ENCODE measurements around the gene EXOSC1.
"Not testable (repeated sequence)": the region's sequence is repeated elsewhere in the genome, so short reads cannot be mapped to it uniquely, and the experiment has no call there.

Gene EXOSC1

DNA sequence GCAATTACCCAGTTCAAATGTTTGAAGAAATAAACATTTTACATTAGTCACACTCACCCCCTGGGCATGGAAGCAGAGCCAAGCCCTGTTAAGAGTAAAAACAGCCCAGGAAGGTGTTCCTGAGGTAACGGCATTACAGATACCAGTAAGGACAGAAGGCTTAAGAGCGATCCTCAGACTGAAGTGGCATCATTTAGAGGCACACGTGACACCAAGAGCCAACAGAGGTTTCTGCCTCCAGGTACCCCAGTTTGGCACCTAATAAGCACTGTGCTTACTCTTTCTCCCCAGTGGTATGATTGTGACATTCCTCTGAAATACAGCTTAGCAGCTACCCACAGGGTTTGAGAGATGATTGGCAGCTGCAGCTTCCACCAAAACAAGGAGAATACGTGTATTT lies 35.3 kb upstream of the EXOSC1 start:
- Histone ChIP-seq H3K9ac (ENCODE audit: low read length) (no peak overlapping the region), H4K20me1 (ENCODE audit: insufficient read depth, low read length) (no peaks in the 10 kb centered on the region), H3K79me2 (ENCODE audit: low read length) (peaks cover 8% of the 10 kb centered on the region), H3K27me3 (ENCODE audit: low read depth, low read length) (no peaks in the 10 kb centered on the region), H3K4me3 (ENCODE audit: low read length) (no peak overlapping the region), H3K27ac (ENCODE audit: low read length) (no peak overlapping the region), H3K4me1 (ENCODE audit: low read length) (peaks cover 12% of the 10 kb centered on the region), H3K36me3 (replicated peaks; ENCODE audit: low read depth, low read length) (peaks cover 13% of the 10 kb centered on the region), H3K4me2 (ENCODE audit: low read length) (no peak overlapping the region), H3K9me3 (ENCODE audit: insufficient read depth, low read length) (no peaks in the 10 kb centered on the region), H2AFZ (ENCODE audit: low read depth, low read length) (no peak overlapping the region)
- TF ChIP-seq EZH2phosphoT487 (IDR thresholded peaks at IDR 0.05; ENCODE audit: low read depth) (no peak), CTCF (IDR thresholded peaks at IDR 0.05; ENCODE audit: low read depth, low read length) (no peak)

DNA sequence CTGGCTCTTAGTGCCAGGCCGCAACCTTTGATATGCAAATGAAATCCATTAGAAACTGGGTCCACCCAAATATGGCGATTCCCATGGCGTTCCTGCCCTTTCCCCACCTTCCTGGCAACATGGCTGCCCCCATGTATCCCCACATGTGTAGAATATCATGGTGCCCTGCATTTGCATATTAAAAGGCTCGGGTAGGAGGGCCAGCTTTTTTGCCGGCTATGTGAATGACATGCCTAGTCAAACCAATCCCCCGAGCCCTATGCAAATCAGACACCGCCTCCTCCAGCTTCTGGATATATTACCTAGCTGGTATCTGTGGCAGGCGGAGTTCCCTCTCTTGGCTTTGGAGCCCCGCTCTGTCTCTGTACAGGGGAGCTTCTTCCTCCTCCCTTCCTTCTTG lies 34.1 kb upstream of the EXOSC1 start:
- no peak overlapping the region for H3K4me2 ChIP-seq (ENCODE audit: low read length)
- no peak overlapping the region for H3K4me3 ChIP-seq (ENCODE audit: low read length)
- TF ChIP-seq CTCF (IDR thresholded peaks at IDR 0.05; ENCODE audit: low read depth, low read length) (no peak), EZH2phosphoT487 (IDR thresholded peaks at IDR 0.05; ENCODE audit: low read depth) (no peak)
- H3K9ac ChIP-seq (ENCODE audit: low read length), result no peak overlapping the region
- no peaks in the 10 kb centered on the region for H4K20me1 ChIP-seq (ENCODE audit: insufficient read depth, low read length)
- H3K9me3 ChIP-seq (ENCODE audit: insufficient read depth, low read length), result no peaks in the 10 kb centered on the region
- H2AFZ ChIP-seq (ENCODE audit: low read depth, low read length), result no peak overlapping the region
- H3K27me3 ChIP-seq (ENCODE audit: low read depth, low read length), result no peaks in the 10 kb centered on the region
- no peak overlapping the region for H3K27ac ChIP-seq (ENCODE audit: low read length)
- H3K4me1 ChIP-seq (ENCODE audit: low read length), result peaks cover 12% of the 10 kb centered on the region
- H3K36me3 ChIP-seq (replicated peaks; ENCODE audit: low read depth, low read length), result peaks cover 21% of the 10 kb centered on the region
- peaks cover 5% of the 10 kb centered on the region; the same call in 1 of the 2 replicates for H3K79me2 ChIP-seq (ENCODE audit: low read length)

GRCh38 chr10:97479410-97479809 lies 33.6 kb upstream of the EXOSC1 start:
- H3K4me3 ChIP-seq (ENCODE audit: low read length); H3K27me3 ChIP-seq (ENCODE audit: low read depth, low read length); H3K9ac ChIP-seq (ENCODE audit: low read length); H2AFZ ChIP-seq (ENCODE audit: low read depth, low read length); H3K27ac ChIP-seq (ENCODE audit: low read length); H3K4me2 ChIP-seq (ENCODE audit: low read length); H3K9me3 ChIP-seq (ENCODE audit: insufficient read depth, low read length); H4K20me1 ChIP-seq (ENCODE audit: insufficient read depth, low read length); H3K79me2 ChIP-seq (ENCODE audit: low read length): not testable (repeated sequence)
- H3K4me1 ChIP-seq (ENCODE audit: low read length), result peaks cover 12% of the 10 kb centered on the region
- peaks cover 26% of the 10 kb centered on the region for H3K36me3 ChIP-seq (replicated peaks; ENCODE audit: low read depth, low read length)

DNA sequence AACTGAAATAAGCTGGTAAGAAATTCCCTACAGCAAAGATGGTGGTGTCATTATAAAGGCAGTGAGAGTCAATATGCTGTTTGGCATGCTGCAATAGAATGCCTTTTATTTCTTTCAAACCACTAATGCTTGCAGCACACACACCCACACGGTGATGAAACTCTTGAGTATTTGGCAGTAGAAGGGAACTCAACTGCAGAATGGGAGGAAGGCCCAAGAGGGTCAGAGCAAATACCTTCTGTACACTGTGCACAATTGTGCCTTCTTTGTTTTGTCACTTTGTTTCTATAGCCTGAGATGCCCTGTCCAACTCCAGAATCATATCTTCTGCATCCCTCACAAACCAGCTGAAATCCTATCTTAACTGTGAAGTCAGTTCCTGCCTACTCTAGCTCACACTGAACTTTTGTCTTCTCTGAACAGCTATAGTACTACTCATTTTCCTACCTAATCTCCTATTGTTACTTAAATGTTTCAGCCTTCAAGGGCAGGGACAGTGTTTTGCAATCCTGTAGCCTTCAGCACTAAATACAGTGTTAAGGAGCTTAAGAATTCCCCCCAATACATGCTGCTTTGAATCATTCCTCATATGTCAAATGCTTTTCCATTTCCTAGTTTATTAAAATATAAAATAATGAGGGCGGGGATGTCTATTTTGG lies 30.3 kb upstream of the EXOSC1 start:
- Histone ChIP-seq H3K27ac (ENCODE audit: low read length) (no peak overlapping the region), H3K4me2 (ENCODE audit: low read length) (no peak overlapping the region), H4K20me1 (ENCODE audit: insufficient read depth, low read length) (no peaks in the 10 kb centered on the region), H3K27me3 (ENCODE audit: low read depth, low read length) (no peaks in the 10 kb centered on the region), H3K79me2 (ENCODE audit: low read length) (no peaks in the 10 kb centered on the region), H3K4me1 (ENCODE audit: low read length) (peaks cover 12% of the 10 kb centered on the region), H2AFZ (ENCODE audit: low read depth, low read length) (no peak overlapping the region), H3K9ac (ENCODE audit: low read length) (no peak overlapping the region), H3K36me3 (replicated peaks; ENCODE audit: low read depth, low read length) (peaks cover 27% of the 10 kb centered on the region), H3K4me3 (ENCODE audit: low read length) (no peak overlapping the region), H3K9me3 (ENCODE audit: insufficient read depth, low read length) (no peaks in the 10 kb centered on the region)
- TF ChIP-seq EZH2phosphoT487 (IDR thresholded peaks at IDR 0.05; ENCODE audit: low read depth), result no peak

GRCh38 chr10:97474918-97475317 lies 29.1 kb upstream of the EXOSC1 start:
- Histone ChIP-seq H3K9ac (ENCODE audit: low read length) (no peak overlapping the region), H3K4me1 (ENCODE audit: low read length) (peaks cover 12% of the 10 kb centered on the region), H3K27ac (ENCODE audit: low read length) (no peak overlapping the region), H3K4me2 (ENCODE audit: low read length) (no peak overlapping the region), H3K4me3 (ENCODE audit: low read length) (no peak overlapping the region), H3K36me3 (replicated peaks; ENCODE audit: low read depth, low read length) (peaks cover 27% of the 10 kb centered on the region), H4K20me1 (ENCODE audit: insufficient read depth, low read length) (no peaks in the 10 kb centered on the region), H3K9me3 (ENCODE audit: insufficient read depth, low read length) (no peaks in the 10 kb centered on the region), H3K27me3 (ENCODE audit: low read depth, low read length) (no peaks in the 10 kb centered on the region), H3K79me2 (ENCODE audit: low read length) (no peaks in the 10 kb centered on the region), H2AFZ (ENCODE audit: low read depth, low read length) (no peak overlapping the region)
- TF ChIP-seq EZH2phosphoT487 (IDR thresholded peaks at IDR 0.05; ENCODE audit: low read depth) (no peak), CTCF (IDR thresholded peaks at IDR 0.05; ENCODE audit: low read depth, low read length) (no peak)

GRCh38 chr10:97468781-97469180 lies 23.0 kb upstream of the EXOSC1 start:
- not testable (repeated sequence) for H3K9ac ChIP-seq (ENCODE audit: low read length); H3K4me2 ChIP-seq (ENCODE audit: low read length); H3K27me3 ChIP-seq (ENCODE audit: low read depth, low read length); H3K4me1 ChIP-seq (ENCODE audit: low read length); H3K79me2 ChIP-seq (ENCODE audit: low read length); H4K20me1 ChIP-seq (ENCODE audit: insufficient read depth, low read length); H3K27ac ChIP-seq (ENCODE audit: low read length); H3K4me3 ChIP-seq (ENCODE audit: low read length); H3K9me3 ChIP-seq (ENCODE audit: insufficient read depth, low read length); H2AFZ ChIP-seq (ENCODE audit: low read depth, low read length)
- peaks cover 11% of the 10 kb centered on the region for H3K36me3 ChIP-seq (replicated peaks; ENCODE audit: low read depth, low read length)
